ENCODE data around the gene STARD7.

GRCh38 chr2:96156926-96157648 lies 51.5 kb downstream of the STARD7 start:
- TF ChIP-seq CTCF (conservative IDR thresholded peaks at IDR 0.05; ENCODE audit: low read length) (no peak), EZH2phosphoT487 (IDR thresholded peaks at IDR 0.05; ENCODE audit: borderline replicate concordance) (no peak)

Measured in Loucy (cell line).